ENCODE measurements around the gene CPSF4. TPM values are rescaled to one million over a fixed set of nuclear protein-coding genes. Genes with fewer than 3 reads are reported as not detected.
A peak's percentile ranks its signal among the peaks of the same experiment; 100 is the strongest.
"Not testable (repeated sequence)": the region's sequence is repeated elsewhere in the genome, so short reads cannot be mapped to it uniquely, and the experiment has no call there.

CPSF4 gene
- total RNA-seq, 2 donors from 2014 or later, result 18.6 to 26.0 TPM

- ATAC-seq; intact Hi-C loops (cut with DNase I, micrococcal nuclease): not testable (repeated sequence)
Measured at GRCh38 chr7:99431756-99432540, 6.8 kb upstream of the CPSF4 start.

GRCh38 chr7:99433158-99433557 lies 5.6 kb upstream of the CPSF4 start:
- DNase-seq (no peak), ATAC-seq (no peak)
- intact Hi-C loops (cut with DNase I, micrococcal nuclease), result no loop called here

More at GRCh38 chr7:99431756-99432540, 6.8 kb upstream of the CPSF4 start:
- DNase-seq, result not testable (repeated sequence)

- no peak for DNase-seq
- peak; percentile 36 for ATAC-seq
- intact Hi-C loops (cut with DNase I, micrococcal nuclease), result no loop called here
Measured at GRCh38 chr7:99437946-99438572, 684 bp upstream of the CPSF4 start.

GRCh38 chr7:99440195-99440594 lies 1.5 kb downstream of the CPSF4 start:
- DNase-seq (no peak), ATAC-seq (no peak)
- intact Hi-C loops (cut with DNase I, micrococcal nuclease), result no loop called here

GRCh38 chr7:99446096-99446495 lies 7.4 kb downstream of the CPSF4 start:
- intact Hi-C loops (cut with DNase I, micrococcal nuclease), result no loop called here
- DNase-seq, result no peak
- no peak for ATAC-seq

- peak in 1 of 2 donors; percentile 32 for DNase-seq
- intact Hi-C loops (cut with DNase I, micrococcal nuclease), result no loop called here
- ATAC-seq, result peak; percentile 49
Measured at GRCh38 chr7:99447943-99448342, 9.2 kb downstream of the CPSF4 start.

- intact Hi-C loops (cut with DNase I, micrococcal nuclease), result no loop called here
Measured at GRCh38 chr7:99448855-99449254, 10.1 kb downstream of the CPSF4 start.

GRCh38 chr7:99449326-99449725 lies 10.6 kb downstream of the CPSF4 start:
- DNase-seq, result no peak
- intact Hi-C loops (cut with DNase I, micrococcal nuclease), result no loop called here
- no peak for ATAC-seq

More at GRCh38 chr7:99448855-99449254, 10.1 kb downstream of the CPSF4 start:
- ATAC-seq (no peak), DNase-seq (no peak)

GRCh38 chr7:99451936-99452335 lies 13.2 kb downstream of the CPSF4 start:
- ATAC-seq (no peak), DNase-seq (no peak)
- intact Hi-C loops (cut with DNase I, micrococcal nuclease), result no loop called here

GRCh38 chr7:99452541-99452940 lies 13.8 kb downstream of the CPSF4 start:
- DNase-seq (no peak), ATAC-seq (no peak)
- intact Hi-C loops (cut with DNase I, micrococcal nuclease), result no loop called here

GRCh38 chr7:99453105-99453504 lies 14.4 kb downstream of the CPSF4 start:
- no peak for DNase-seq
- ATAC-seq, result no peak
- intact Hi-C loops (cut with DNase I, micrococcal nuclease), result no loop called here

GRCh38 chr7:99455874-99456273 lies 17.1 kb downstream of the CPSF4 start:
- intact Hi-C loops (cut with DNase I, micrococcal nuclease), result no loop called here
- ATAC-seq, result peak; percentile 3
- no peak for DNase-seq

- intact Hi-C loops (cut with DNase I, micrococcal nuclease), result no loop called here
- DNase-seq (no peak), ATAC-seq (no peak)
Measured at GRCh38 chr7:99456288-99456687, 17.5 kb downstream of the CPSF4 start.

- no peak for ATAC-seq
- intact Hi-C loops (cut with DNase I, micrococcal nuclease), result no loop called here
- no peak for DNase-seq
Measured at GRCh38 chr7:99457050-99457649, 18.4 kb downstream of the CPSF4 start.

GRCh38 chr7:99457650-99458493 lies 19.1 kb downstream of the CPSF4 start:
- ATAC-seq (peak; percentile 12), DNase-seq (no peak)
- intact Hi-C loops (cut with DNase I, micrococcal nuclease), result no loop called here

GRCh38 chr7:99459087-99459486 lies 20.3 kb downstream of the CPSF4 start:
- DNase-seq (no peak), ATAC-seq (peak; percentile 44)
- intact Hi-C loops (cut with DNase I, micrococcal nuclease), result no loop called here

- DNase-seq, result no peak
- ATAC-seq, result no peak
- intact Hi-C loops (cut with DNase I, micrococcal nuclease), result no loop called here
Measured at GRCh38 chr7:99460651-99461050, 21.9 kb downstream of the CPSF4 start.

- intact Hi-C loops (cut with DNase I, micrococcal nuclease), result no loop called here
- DNase-seq (no peak), ATAC-seq (no peak)
Measured at GRCh38 chr7:99461221-99461620, 22.5 kb downstream of the CPSF4 start.

GRCh38 chr7:99465421-99465768 lies 26.7 kb downstream of the CPSF4 start:
- intact Hi-C loops (cut with DNase I, micrococcal nuclease), result no loop called here
- no peak for DNase-seq
- peak; percentile 33 for ATAC-seq
